CD4-positive, alpha-beta T cell treated with Interleukin-6 for 4 hours (primary cell): ENCODE results near the gene ANTKMT.
"Not testable (repeated sequence)": the region's sequence is repeated elsewhere in the genome, so short reads cannot be mapped to it uniquely, and the experiment has no call there.

ENCODE experiments used
- DNase-seq: peaks from one replicate; pipeline ENCODE4 v3.0.0-alpha.2; 2020; ENCODE audit warnings: mixed read lengths

ANTKMT gene

GRCh38 chr16:746637-747036 is 25.7 kb downstream of the ANTKMT start:
- DNase-seq: no peak

- no peak for DNase-seq
Observed at GRCh38 chr16:747978-748746, 27.2 kb downstream of the ANTKMT start.

GRCh38 chr16:749010-749409 is 28.1 kb downstream of the ANTKMT start:
- DNase-seq: no peak

DNA sequence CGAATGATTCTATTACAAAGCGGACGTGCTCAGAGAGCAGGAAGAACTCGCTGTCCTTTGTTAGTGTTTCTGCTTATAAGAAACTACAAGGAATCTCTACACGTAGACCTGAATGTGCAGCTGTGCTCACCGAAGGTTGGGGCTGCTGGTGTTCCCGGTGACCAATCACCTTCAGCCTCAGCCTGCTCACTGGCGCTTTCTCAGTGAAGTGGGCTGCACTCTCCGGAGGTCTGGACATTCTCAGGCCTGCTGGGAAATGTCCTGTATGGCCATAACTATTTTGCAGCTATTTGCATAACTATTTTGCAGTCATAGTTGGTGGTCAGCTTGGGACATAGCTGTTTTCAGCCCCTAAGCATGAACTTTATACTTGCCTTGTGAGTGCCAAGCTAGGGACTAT is 29.5 kb downstream of the ANTKMT start:
- DNase-seq: no peak

DNA sequence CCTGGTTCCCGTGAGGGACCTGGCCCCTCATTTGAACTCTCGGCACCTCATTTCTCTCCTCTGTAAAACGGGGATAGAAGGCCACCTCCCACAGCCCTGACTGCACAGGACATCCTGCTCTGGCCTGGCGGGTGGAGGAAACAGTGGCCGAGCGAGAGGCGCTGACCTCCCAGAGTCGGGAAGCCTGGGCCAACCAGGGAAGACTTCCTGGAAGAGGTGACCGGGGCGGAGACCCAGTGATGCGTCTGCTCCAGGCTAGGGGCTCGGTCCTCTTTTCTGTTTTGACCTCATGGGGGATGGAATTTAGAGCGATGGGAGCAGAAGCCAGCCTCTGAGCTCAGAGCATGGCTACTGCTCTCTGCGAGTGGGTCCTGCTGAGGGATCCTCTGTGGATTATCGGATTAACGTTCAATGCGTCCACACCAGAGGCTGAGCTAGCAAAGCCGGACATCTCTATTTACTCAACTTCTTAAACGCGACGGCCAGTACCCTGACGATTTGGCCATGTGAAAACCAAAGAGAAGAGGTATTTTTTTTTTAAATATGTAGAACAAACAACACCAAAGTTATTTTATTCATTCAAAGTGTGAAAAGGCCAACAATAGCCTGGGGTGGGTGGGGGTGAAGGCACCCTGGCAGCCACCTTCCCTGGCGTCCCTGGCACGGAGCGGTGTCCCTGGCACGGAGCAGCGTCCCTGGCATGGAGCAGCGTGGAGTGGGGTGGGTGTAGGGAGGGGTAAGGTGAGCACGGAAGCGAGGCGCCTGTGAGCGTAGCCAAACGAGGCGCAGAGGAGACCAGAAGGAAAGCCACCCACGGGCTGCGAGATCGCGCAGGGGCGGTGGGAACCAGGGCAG is 30.4 kb downstream of the ANTKMT start:
- no peak for DNase-seq

GRCh38 chr16:752007-752312 is 31.0 kb downstream of the ANTKMT start:
- DNase-seq: no peak

GRCh38 chr16:754121-754607 is 33.2 kb downstream of the ANTKMT start:
- not testable (repeated sequence) for DNase-seq

- no peak for DNase-seq
Observed at GRCh38 chr16:754656-755055, 33.7 kb downstream of the ANTKMT start.

DNA sequence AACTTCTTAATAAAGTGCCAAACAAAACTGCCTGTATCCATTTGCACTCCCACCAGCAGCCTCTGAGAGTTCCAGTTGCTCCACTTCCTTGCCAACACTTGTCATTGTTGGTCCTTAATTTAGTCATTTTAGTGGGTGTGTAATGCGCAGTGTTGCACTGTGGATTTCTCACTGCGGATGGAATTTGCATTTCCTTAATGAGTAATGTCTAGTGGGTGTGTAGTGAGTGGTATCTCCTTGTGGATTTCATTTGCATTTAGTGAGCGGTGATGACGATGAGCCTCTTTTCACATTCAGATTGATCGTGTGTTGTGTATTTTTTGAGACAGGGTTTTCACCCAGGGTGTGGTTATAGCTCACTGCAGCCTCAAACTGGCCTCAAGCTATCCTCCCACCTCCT is 35.5 kb downstream of the ANTKMT start:
- DNase-seq: no peak

DNA sequence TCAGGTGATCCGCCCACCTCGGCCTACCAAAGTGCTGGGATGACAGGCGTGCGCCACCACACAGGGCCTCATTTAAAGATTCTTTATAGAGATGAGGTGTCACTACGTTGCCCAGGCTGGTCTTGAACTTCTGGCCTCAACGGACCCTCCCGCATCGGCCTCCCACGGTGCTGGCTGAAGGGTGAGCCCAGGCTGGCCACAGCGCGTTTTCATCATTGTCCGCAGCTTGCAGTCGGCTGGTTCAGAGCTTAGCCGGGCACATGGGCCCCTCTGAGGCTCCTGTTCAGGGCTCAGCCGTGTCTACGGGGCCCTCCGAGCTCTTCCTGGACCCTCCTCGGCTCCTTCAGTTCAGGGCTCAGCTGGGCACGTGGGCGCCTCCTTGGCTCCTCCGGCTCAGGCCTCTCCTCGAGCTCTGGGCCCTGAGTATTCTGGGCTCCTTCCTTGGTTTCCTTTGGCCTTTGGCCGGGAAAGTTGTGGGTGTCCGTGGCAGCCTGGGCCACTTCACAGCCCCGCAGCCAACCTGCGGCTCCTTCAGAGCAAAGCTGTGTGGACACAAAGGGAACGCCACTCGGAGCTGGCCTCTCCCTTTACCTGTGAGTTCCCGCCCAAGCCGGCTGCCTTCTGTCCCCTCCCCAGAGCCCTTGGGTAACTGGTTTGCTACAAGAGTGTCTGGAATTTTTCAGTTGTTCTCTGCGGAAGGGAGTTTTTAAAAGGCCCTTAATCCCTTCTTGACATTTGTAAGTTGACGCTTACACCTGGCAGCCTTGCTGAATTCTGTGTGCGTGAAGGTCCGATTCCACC is 38.4 kb downstream of the ANTKMT start:
- DNase-seq: no peak

GRCh38 chr16:760065-760464 is 39.1 kb downstream of the ANTKMT start:
- DNase-seq: no peak

DNA sequence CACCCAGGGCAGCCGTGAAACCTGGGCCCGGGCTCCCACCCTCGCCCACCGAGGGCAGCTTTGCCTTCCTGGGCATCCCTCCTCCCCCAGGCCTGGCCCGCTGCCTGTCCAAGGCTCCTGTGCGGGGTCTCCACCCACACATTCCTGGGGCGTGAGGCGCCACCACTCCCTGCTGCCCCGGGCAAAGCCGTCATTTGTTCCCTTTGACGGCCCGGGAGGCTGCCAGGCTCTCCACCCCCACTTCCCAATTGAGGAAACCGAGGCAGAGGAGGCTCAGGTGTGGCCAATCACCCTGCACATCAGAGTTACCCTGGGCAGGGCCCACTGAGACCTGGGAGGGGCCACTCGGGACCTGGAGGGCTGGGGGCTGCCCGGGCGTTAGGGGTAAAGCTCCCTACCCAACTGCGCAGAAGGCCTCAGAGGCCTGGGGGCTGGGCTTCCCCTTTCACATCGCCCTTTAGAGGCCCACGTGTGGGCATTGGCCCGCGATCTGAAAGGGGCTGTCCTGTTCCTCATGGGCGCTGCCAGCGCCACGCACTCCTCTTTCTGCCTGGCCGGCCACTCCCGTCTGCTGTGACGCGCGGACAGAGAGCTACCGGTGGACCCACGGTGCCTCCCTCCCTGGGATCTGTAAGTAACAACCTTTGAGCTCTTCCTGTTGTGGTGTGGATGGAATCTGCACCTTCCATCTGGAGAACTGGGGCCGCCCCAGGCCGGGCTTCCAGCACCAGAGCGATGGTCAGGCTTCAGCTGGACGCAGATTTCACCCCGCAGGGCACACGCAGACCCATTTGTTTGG is 39.8 kb downstream of the ANTKMT start, which contains the start of gene MSLN:
TSS of gene MSLN (plus strand) at position 190 of the 799 bp plus-strand sequence. CDS start 1,947 bp downstream, outside the sequence.
- DNase-seq: no peak

DNA sequence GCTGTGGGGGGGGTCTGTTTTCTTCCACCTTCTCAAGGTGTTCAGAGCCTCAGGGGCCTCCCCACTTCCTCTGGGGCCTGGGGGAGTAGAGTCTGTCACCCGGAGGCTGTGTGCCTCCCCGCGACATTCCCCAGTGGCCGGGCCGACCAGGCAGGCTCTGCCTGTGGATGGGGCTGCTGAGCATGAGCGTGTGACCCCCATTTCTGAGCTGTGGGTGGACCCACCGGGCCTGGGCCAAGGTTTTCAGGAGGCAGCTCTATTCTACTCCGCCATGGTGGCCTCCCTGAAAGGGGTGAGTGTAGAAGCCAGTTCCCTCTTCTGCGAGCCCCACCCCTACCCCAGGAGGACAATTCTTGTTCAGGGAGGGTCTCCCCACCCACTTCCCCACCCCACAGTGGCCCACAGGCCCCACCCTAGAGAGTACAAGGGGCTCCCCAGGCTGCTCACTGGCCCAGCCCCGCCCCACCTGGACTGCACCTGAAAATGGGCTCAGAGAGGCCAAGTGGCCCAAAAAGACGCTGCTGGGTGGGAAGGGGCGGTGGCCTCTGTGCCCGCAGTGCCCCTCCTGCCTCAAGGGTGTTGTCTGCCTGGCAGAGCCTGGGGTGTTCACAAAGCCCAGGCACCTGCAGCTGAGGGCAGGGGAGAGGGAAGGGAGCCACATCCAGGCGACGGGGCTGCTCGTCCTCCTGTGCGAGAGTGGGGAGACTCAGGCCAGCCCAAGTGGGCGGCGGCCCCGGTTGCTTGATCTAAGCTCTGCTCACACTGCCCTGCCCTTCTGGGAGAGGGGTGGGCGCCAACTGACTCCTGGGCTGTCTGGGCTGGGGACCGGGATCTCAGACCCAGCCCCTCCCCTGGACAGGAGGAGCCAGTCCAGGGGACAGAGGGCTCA is 40.9 kb downstream of the ANTKMT start:
- DNase-seq: no peak

GRCh38 chr16:762595-763268 is 41.8 kb downstream of the ANTKMT start:
- no peak for DNase-seq

- no peak for DNase-seq
Observed at GRCh38 chr16:763369-764183, 42.6 kb downstream of the ANTKMT start.

GRCh38 chr16:764184-764750 is 43.3 kb downstream of the ANTKMT start:
- no peak for DNase-seq

GRCh38 chr16:764848-765487 is 44.0 kb downstream of the ANTKMT start:
- DNase-seq: no peak

DNA sequence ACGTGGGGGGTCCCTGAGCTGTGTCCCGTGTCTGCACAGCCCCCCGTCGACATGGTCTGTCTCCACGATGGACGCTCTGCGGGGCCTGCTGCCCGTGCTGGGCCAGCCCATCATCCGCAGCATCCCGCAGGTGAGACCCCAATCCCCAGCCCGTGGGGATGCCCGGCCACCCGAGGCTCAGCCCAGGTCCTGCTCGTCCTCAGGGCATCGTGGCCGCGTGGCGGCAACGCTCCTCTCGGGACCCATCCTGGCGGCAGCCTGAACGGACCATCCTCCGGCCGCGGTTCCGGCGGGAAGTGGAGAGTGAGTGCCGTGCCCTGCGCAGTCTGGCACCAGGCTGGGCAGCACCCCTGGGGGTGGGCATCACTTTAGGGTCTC is 44.5 kb downstream of the ANTKMT start:
- no peak for DNase-seq
